GM12872 (cell line): ENCODE results near the gene PPP2R3A.

Experiments
- CTCF ChIP-seq: IDR thresholded peaks from 3 replicates; pipeline ENCODE4 v1.5.1; 2011; ENCODE audit warnings: low read depth, mild to moderate bottlenecking, low read length, moderate library complexity; ENCODE audit not compliant: insufficient read depth

PPP2R3A gene

DNA sequence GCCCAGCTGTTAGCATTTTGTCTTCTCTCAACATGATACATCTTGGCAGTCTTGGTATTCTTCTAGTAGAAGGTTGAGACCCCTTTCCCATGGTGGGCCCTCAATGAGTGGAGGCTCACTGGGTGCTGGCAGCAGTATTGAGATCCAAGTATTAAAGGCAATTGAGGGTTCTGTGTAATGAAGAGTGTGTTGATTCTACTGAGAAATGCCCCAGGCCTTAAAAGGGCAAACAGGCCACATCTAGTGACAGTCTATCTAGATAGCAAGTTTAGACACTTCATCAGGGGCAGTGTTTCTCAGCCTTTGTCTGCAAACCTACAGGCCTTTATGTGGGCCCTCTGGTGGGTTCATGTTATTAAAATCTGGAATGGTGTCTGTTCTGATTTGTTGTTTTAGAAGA, 9.5 kb downstream of the PPP2R3A start:
- no peak for TF ChIP-seq CTCF

- TF ChIP-seq CTCF = no peak
These were observed 10.0 kb downstream of the PPP2R3A start for GRCh38 chr3:135975536-135975935.

GRCh38 chr3:135980343-135980742, 14.8 kb downstream of the PPP2R3A start:
- no peak for TF ChIP-seq CTCF

- no peak for TF ChIP-seq CTCF
These were observed 16.3 kb downstream of the PPP2R3A start for GRCh38 chr3:135981701-135982403.

DNA sequence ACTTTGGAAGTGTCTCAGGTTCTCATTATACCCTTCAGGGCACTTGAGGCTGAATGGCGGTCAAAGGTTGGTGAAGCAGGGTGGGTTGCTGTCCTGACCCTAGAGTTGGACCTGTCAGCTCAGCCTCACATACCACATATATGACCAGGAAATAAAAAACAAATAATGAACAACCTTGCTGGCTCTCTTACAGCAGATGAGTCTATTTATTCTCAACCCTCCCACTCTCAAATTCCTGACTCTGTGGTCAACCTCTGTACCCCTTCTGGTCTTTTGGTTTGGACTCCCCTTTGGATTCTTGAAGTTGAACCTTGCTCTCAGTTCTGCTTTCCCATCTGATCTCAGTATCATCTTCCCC, 16.9 kb downstream of the PPP2R3A start:
- TF ChIP-seq CTCF = no peak

GRCh38 chr3:135982922-135983581, 17.5 kb downstream of the PPP2R3A start:
- no peak for TF ChIP-seq CTCF

DNA sequence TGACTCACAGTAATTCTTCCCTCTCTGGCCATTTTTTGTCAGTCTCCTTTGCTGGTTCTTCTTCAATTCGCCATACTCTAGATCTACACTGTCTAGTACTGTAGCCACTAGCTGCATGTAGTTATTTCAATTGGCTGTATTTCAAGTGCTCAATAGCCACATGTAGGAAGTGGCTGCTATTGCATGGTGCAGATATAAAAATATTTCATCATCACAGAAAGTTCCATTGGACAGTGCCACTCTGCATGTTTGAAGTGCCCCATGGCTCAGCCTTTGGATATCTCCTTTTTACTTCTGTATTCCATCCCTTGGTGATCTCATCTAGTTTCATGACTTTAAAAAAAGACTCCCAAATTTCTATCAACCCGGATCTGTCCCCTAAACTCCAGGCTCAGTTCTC, 22.1 kb downstream of the PPP2R3A start:
- no peak for TF ChIP-seq CTCF

GRCh38 chr3:135989242-135989641, 23.7 kb downstream of the PPP2R3A start:
- no peak for TF ChIP-seq CTCF
